Measurements from ENCODE around the gene SIN3B.
A peak's percentile ranks its signal among the peaks of the same experiment; 100 is the strongest.

DNA sequence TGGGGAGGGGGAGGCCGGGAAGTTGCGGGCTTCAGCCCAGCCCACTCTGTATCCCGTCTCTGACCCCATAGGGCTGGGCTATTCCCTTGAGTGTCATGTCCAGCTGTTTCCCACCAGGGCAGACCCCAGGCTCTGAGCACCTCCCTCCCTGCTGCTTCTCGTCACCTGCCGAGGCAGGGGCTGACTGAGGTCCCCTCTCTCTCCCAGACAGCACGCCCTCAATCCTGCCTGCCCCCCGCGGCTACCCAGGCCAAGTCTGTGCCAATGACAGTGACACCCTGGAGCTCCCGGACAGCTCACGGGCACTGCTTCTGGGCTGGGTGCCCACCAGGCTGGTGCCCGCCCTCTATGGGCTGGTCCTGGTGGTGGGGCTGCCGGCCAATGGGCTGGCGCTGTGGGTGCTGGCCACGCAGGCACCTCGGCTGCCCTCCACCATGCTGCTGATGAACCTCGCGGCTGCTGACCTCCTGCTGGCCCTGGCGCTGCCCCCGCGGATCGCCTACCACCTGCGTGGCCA is 60.2 kb downstream of the SIN3B start:
- no peak for TF ChIP-seq POLR2A (IDR thresholded peaks at IDR 0.05)
- TF ChIP-seq, protein P1, sequence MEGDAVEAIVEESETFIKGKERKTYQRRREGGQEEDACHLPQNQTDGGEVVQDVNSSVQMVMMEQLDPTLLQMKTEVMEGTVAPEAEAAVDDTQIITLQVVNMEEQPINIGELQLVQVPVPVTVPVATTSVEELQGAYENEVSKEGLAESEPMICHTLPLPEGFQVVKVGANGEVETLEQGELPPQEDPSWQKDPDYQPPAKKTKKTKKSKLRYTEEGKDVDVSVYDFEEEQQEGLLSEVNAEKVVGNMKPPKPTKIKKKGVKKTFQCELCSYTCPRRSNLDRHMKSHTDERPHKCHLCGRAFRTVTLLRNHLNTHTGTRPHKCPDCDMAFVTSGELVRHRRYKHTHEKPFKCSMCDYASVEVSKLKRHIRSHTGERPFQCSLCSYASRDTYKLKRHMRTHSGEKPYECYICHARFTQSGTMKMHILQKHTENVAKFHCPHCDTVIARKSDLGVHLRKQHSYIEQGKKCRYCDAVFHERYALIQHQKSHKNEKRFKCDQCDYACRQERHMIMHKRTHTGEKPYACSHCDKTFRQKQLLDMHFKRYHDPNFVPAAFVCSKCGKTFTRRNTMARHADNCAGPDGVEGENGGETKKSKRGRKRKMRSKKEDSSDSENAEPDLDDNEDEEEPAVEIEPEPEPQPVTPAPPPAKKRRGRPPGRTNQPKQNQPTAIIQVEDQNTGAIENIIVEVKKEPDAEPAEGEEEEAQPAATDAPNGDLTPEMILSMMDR (IDR thresholded peaks at IDR 0.05), result peak in 2 of 6 experiments; percentile 14

Data from adrenal gland (tissue), 5 donors.